SH-SY5Y (cell line): ENCODE results near the gene TSPAN32.

ENCODE experiments used
- GATA2 ChIP-seq: IDR thresholded peaks from 2 replicates; pipeline ENCODE4 v1.6.1; 2011; ENCODE audit warnings: mild to moderate bottlenecking, low read depth, low read length
- GATA3 ChIP-seq: IDR thresholded peaks from 2 replicates; pipeline ENCODE4 v1.6.1; 2011; ENCODE audit warnings: low read depth, mild to moderate bottlenecking, low read length, moderate library complexity

TSPAN32 gene, protein sequence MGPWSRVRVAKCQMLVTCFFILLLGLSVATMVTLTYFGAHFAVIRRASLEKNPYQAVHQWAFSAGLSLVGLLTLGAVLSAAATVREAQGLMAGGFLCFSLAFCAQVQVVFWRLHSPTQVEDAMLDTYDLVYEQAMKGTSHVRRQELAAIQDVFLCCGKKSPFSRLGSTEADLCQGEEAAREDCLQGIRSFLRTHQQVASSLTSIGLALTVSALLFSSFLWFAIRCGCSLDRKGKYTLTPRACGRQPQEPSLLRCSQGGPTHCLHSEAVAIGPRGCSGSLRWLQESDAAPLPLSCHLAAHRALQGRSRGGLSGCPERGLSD

DNA sequence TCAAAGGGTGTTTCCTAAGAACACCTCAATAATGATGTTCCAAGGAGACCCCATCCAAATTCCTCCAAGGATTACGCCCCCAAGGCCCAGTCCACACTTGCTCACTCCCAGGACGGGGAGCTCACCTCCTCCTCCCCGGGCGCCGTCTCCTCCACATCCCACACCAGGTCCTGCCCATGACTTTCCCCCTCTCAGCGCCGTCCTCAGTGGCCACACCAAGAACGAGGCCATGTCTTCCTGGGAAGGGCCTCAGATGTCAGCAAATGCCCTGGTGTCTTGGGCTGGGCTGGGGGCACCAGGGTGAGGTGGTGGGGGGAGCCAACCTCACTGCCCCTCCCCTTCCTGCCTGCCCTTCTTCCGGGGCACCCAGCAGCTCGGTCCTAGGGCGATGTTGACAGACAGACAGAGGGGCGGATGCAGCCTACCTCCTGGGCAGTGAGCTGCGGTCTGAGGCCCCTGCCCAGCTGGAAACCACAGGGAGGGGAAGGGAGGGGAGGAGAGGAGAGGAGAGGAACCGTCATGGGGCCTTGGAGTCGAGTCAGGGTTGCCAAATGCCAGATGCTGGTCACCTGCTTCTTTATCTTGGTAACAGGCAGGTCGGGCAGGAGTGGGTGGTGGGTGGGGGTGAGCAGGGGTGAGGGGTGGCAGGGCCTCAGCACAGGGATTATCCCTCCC lies at the start of gene TSPAN32, which contains the start of gene C11orf21:
TSS of gene TSPAN32 (plus strand) at position 383 of the 675 bp plus-strand sequence. CDS start at position 520, 137 bp downstream.
TSS of gene C11orf21 (minus strand) at position 288 of the 675 bp plus-strand sequence. CDS start at position 178, 110 bp downstream.
- no peak for TF ChIP-seq GATA2
- no peak for TF ChIP-seq GATA3

DNA sequence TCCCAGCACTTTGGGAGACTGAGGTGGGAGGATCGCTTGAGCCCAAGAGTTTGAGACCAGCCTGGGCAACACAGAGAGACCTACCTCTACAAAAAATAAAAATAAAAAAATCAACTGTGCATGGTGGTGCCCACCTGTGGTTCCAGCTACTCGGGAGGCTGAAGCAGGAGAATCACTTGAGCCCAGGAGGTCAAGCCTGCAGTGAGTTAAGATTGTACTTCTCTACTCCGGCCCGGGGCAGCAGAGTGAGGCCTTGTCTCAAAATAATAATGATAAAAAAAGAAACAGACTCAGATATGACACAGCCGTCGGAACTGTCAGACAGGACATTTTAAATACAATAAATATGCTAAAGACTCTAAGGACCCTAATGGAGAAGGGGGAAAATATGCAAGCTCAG lies 49.8 kb upstream of the TSPAN32 start:
- no peak for TF ChIP-seq GATA2
- TF ChIP-seq GATA3, result no peak

DNA sequence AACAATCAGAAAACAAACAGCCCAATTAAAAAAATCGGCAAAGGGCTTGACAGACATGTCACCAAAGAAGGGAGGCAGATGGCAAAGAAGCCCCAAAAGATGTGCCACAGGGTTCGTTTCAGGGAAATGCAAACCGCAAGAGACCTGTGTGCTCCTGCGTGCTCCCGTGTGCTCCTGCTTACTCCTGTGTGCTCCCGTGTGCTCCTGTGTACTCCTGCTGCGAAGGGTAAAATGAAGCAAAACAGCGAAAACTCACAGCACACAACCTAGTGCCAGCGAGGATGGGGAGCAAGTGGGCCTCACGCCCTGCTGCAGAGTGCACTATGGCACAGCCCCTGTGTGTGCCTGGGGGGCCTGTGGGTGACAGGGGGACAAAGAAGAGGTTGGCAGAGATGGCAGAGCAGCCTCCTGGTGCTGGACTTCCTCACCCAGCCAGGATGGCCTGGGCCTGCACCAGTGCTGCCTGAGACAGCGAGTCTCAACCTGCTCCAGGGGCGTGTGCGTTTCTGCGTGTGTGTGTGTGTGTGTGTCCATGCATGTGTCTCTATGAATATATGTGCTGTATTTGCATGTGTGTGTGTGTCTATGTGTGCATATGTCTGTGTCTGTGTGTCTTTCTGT lies 45.4 kb upstream of the TSPAN32 start:
- TF ChIP-seq GATA2 (no peak), GATA3 (no peak)

DNA sequence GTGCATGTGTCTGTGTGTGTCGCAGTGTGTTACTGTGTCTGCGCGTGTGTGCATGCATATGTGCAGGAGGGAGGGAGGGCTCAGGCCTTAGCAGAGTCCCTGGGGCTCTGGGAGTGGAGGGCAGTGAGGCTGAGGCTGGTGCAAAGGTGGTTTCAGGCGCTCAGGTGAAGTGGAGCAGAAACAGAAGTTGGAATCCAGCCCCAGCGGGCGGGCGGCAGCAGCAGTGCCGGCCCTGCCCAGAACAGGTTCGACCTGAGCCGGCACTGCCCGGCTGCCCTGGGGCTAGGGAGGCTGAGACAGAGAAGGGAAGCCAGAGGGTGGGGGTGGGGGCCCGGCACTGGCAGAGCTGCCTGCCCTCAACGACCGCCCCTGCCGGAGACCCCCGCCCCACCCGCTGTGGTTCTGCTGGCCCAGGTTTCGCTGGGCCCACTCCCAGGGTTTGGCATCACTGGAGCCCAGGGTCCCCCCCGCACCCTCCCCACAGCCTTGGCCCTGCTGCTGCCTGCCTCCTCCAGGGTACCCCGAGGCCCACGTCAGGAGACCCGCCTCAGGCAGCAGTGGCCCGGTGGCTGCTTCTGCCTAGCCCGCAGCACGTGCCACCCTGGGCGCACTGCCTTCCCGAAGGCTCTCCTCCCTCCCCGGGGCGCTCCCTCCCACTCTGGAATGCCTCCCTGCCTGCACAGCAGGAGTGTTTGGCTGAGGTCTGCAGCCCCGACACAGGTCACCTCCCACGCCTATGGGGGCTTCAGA lies 44.7 kb upstream of the TSPAN32 start:
- TF ChIP-seq GATA3 (no peak), GATA2 (no peak)

DNA sequence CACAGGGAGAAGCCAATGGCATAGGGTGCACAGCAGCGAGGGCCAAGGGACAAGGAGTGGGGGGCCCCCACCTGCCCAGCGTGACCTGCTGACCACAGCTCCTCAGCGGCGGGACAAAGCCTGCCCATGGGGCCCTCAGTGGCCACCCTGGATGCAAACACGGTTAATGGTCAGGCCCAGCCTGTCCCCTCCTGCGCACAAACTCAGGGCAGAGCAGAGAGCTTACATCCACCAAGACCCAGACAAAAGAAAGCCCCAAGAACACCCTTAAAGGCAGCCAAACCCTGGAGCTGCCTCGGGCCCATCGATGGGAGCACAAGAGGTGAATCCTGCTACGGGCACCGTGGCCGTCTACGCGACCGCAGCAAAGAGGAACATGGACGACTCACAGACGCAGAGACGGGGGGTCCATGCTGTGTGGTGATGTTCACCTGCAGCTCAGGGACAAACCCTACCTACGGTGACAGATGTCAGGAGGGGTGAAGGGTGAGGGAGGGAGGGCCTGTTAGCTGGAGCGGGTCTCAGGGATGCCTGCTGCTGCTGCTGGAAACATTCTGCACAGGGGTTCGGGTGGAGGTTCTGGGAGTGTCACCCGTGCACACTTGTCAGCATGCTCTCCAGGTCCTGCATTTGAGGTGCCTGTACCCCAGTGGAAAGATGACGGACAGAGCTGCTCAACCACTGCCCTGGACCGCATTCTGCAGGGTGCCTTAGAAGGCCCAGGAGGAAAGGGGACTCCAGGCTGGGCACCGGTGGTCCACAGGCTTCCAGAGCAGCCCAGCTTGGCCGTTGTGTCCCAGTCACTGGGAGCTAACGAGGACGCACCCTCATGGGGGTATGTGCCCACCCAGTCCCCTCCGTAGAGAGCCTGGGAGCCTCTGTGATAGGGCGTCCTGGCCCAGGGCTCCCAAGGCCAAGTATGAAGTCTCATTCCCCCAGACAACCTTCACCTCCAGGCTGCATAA lies 43.0 kb upstream of the TSPAN32 start:
- TF ChIP-seq GATA3, result no peak
- no peak for TF ChIP-seq GATA2

DNA sequence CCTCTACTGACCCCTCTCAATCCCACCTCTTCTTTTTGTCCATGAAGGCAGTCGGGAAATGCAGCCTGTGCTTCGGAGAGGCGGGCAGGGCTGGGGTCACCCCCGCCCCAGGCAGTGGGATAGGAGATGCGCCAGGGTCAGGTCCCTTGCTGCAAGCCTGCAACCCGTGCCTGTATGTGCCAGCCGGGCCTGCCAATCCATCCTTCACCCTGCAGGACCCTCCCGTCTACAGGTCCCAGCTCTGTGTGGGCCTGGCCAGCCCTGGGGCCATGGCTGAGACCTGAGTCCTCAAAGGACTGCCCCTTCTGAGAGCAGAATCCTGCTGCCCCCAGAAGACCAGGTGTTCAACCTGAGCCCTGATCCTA lies 42.4 kb upstream of the TSPAN32 start:
- TF ChIP-seq GATA2, result no peak
- no peak for TF ChIP-seq GATA3

DNA sequence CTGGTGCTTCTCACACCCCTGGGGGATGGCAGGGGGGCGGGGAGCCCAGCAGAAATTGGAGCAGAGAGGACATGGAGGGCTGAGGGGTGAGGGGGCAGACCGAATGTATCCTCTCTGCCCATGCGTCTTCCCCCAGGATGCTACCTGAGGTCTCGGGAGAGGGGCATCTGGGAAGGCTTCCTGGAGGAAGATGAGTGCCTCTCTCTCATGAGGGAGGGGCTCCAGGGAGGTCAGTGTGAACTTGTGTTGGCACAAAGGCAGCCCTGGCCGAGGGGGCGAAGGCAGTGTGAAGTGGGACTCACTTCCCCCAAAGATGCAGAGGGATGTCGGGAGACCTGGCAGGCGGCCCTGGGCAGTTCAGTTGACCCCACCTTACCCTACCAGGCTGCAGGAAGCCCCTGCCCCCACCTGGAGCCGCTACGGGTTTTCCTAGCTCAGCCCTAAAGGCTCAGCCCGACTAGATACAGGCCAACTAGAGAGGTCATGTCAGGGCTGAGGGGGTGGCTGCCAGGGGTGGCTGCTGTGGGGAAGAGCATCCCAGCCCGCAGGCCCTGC lies 41.8 kb upstream of the TSPAN32 start:
- TF ChIP-seq GATA2 (no peak), GATA3 (no peak)

DNA sequence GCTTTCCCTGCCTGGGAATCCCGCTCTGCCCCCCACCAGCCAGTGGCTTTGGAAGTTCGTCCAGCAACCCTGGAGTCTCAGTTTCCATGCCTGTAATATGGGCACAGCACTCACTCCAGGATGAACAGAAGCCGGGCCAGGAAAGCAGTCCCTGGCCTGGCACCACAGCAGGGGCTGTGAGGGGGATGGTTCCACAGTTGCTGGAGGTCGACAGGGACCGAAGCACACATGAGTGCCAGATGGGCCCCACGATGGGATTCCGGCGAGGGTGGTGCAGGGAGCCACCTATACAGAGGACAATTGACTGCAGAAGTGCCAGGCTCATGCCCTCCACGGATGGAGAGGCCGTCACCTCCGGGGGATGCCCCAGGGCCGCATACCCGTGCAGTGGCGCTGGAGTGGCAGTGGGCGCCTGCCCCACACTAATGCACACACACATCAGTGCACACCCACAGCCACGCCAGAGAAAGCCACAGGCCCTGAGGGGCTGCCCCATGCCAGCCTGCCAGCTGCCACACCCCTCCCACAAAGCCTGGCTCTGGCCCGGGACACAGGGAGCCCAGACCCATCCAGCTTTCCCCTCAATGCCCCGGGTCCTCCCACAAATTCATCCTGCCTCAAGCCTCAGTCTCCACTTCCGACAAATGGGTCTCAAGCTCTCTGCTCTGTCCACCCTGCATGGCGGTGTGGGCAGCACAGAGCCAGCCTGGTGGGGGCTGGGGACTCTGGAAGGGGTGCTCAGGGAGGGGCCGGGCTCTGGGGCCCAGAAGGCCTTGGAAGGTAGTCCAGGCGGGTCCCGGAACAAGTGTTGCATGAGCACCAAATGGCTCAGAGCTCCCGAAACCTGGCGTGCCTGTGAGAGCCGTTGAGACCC lies 41.1 kb upstream of the TSPAN32 start:
- TF ChIP-seq GATA3, result no peak

DNA sequence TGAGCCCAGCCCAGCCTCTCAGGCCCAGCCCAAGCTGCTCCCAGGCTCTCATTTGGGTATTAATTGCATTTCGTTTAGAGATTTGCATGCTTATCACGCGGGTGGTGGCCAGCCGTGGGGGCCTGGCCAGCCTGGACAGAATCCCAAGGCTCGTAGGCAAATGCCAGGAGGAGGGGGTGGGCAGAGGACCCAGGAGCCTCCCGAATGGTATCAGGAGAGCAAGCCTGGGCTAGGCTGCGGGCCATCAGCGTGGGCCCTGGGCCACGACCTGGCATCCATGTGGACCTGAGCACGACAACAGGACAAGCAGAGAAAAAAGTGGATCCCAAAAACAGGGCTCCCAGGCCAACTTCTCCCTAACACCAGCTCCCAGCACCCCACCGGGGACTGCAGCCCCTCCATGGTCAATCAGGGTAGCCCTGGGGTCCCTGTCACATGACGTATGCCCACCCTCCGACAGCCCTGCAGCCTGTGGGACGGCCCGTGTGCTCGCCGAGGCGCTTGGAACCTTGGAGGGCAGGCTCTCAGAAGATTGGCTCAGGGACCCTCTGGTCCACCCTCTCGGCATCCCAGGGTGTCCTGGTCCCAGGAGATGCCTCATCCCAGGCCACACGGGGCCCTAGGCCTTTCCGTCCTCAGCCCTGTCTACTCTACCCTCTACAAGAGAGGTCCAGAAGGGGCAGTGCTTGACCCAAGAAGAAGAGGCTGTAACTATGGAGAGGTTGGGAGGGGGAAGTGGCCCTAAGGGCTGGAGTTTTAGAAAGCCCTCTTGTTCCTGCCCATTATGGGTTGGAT lies 40.2 kb upstream of the TSPAN32 start:
- TF ChIP-seq GATA3, result no peak
- TF ChIP-seq GATA2, result no peak

DNA sequence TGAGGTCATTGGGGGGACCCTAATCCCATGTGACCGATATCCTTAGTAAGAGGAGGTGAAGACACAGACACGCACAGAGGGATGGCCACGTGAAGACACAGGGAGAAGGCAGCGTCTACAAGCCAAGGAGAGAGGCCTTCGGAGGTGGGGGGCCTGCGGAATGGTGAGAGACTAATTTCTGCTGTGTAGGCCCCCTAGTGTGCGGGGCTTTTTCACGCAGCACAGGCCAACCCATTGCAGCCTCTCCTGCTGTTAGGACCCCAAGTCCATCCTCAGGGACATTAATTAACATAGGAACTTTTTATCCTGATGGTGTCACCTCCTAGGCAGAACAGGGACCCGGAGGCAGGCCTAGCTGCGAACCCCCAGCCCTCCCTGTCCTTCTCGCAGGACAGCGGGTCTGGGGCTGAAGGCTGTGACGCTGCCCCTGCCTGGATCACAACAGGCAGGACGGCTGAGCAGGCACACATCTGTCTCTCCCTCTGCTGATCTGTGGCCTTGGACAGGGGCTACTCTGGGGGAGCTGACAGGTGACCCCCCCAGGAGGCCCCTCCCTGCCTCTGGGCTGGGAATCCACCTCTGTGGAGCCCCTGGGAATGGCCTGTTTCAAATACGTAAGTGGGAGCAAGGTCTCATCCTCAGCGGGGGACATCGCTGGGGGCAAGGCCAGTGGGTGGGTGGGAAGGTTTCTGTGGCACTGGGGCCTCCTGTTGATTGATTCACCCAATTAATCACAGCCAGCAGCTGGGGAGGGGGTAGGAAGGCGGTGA lies 39.3 kb upstream of the TSPAN32 start:
- TF ChIP-seq GATA2, result no peak
- TF ChIP-seq GATA3, result no peak
